ENCODE results near the gene CBARP.

CBARP gene

DNA sequence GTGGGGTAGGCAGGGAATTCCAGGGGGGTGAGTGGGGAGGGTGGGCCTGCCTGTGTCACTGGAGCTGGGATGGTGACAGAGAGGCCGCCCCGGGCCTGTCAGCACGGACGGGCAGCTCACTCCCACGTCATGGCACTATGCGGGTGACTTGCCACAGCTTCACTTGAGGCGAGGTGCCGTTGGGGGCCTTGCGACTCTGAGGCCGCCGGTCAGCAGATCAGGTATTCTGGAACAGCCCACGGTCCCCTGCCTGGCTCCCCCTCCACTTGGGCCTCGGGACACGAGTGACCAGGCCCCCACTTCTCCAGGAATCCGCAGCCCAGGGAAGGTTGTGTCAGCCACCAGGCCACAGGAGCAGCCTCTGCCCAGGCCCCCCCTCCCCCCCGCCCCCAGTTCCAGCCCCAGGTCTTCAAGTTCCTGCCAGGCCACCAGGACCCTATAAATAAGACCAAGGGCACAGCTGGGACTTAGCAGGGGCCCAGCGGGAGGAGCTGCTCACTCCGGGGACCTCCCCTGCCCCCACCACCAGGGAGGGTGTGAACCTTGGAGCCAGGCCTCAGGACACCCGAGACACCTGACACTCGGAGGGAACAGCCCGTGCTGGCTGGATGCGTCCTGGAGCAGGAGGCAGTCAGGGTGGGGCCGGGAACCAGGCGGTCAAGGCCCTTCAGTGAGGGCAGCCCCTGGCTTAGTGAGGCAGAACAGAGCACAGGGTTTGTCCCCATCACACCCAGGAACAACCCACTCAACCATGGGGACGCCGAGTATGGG lies 7.9 kb upstream of the CBARP start:
- DNase-seq (ENCODE audit: low read depth): no peak
- TF ChIP-seq, protein P1, sequence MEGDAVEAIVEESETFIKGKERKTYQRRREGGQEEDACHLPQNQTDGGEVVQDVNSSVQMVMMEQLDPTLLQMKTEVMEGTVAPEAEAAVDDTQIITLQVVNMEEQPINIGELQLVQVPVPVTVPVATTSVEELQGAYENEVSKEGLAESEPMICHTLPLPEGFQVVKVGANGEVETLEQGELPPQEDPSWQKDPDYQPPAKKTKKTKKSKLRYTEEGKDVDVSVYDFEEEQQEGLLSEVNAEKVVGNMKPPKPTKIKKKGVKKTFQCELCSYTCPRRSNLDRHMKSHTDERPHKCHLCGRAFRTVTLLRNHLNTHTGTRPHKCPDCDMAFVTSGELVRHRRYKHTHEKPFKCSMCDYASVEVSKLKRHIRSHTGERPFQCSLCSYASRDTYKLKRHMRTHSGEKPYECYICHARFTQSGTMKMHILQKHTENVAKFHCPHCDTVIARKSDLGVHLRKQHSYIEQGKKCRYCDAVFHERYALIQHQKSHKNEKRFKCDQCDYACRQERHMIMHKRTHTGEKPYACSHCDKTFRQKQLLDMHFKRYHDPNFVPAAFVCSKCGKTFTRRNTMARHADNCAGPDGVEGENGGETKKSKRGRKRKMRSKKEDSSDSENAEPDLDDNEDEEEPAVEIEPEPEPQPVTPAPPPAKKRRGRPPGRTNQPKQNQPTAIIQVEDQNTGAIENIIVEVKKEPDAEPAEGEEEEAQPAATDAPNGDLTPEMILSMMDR (conservative IDR thresholded peaks at IDR 0.05; ENCODE audit: control insufficient read depth, insufficient read depth, low read depth, low read length): no peak
- no peak overlapping the region for H3K4me3 ChIP-seq (ENCODE audit: control insufficient read depth, low read depth, low read length)

DNA sequence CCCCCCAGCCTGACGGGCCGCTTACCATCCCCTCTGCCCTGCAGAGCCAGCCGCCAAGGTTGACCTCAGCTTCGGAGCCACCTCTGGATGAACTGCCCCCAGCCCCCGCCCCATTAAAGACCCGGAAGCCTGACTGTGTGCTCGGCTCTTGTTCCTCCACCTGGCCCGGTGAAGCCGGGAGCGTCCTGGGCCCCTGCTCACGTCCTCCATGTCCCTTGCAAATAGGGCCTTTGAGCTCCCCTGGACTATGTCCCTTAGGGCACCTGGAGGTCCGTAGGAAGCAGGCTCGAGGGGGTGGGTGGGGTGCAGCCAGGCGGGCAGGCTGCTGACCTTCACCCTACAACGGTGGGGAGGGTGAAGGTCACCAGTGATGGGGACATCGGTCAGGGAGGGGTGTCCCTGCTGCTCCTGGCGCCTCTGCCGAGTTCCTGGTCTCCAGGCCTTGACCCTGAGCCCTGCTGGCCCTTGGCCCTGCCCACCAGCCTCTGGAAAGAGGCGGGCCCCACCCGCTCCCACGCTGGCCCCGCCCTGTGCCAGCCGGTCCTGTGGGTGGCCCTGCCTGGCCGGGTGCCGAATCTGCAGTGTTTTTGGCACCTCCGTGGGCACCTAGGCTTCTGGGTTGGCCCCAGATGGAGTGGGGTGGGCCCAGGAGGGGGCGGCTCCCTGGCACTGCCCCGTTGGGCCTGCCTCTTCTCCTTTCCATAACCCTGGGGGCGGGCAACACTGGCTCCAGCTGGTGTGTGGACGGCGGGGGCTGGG lies 7.1 kb upstream of the CBARP start:
- TF ChIP-seq, protein P1 (conservative IDR thresholded peaks at IDR 0.05; ENCODE audit: control insufficient read depth, insufficient read depth, low read depth, low read length): no peak
- no peak for DNase-seq (ENCODE audit: low read depth)
- H3K4me3 ChIP-seq (ENCODE audit: control insufficient read depth, low read depth, low read length): peak overlapping the region; percentile 4

DNA sequence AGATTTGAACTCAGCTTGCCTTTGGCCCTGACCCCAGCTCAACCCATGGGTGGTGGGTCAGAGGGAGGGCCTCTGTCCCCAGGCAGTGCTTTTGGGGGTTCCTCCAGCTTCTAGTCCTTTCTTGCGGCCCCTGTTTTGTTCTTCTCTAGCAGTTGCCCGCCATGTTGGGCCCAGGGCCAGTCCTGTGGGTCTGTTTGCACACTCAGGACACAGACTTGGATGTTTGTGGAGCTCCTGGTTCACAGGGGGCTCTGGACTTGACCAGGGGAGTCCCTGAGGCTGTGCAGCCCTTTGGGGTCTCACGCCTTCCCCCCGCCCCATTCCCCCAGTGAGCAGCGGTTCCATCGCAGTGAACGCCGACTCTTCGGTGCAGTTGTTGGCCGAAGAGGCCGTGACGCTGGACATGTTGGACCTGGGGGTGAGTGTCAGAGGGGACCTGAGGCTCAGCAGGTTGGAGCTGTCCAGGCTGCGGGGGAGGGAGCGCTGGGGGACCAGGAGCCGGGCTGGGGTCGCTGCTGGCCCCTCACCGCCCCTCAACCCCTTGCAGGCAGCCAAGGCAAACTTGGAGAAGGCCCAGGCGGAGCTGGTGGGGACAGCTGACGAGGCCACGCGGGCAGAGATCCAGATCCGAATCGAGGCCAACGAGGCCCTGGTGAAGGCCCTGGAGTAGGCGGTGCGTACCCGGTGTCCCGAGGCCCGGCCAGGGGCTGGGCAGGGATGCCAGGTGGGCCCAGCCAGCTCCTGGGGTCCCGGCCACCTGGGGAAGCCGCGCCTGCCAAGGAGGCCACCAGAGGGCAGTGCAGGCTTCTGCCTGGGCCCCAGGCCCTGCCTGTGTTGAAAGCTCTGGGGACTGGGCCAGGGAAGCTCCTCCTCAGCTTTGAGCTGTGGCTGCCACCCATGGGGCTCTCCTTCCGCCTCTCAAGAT lies 6.2 kb upstream of the CBARP start:
- DNase-seq (ENCODE audit: low read depth): peak; percentile 83
- TF ChIP-seq, protein P1 (conservative IDR thresholded peaks at IDR 0.05; ENCODE audit: control insufficient read depth, insufficient read depth, low read depth, low read length): peak; percentile 74
- peak overlapping the region; percentile 4 for H3K4me3 ChIP-seq (ENCODE audit: control insufficient read depth, low read depth, low read length)

DNA sequence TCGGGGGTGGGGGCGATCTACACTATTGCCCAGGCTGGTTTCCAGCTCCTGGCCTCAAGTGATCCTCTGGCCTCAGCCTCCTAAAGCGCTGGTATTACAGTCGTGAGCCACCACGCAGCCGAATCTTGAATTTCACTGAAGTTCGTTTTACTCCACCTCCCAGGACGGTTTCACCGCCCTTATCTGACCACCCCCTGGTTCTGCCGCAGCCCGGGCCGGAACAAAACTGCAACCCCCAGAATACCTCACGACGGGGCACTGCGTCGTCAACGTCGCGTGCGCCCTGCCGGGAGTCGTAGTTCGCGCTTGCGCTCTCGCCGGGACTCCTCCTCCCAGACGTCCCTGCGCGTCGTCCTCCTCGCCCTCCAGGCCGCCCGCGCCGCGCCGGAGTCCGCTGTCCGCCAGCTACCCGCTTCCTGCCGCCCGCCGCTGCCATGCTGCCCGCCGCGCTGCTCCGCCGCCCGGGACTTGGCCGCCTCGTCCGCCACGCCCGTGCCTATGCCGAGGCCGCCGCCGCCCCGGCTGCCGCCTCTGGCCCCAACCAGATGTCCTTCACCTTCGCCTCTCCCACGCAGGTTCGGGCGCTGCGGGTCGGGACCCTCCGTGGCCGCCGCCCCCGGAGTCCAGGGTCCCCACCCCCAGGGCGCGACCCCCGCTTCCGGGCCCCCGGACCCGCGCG lies 3.8 kb upstream of the CBARP start, which contains the start of gene ATP5F1D:
TSS of gene ATP5F1D (plus strand) at position 335 of the 679 bp plus-strand sequence. CDS start at position 435, 100 bp downstream.
- peak; percentile 95 for DNase-seq (ENCODE audit: low read depth)
- TF ChIP-seq, protein P1 (conservative IDR thresholded peaks at IDR 0.05; ENCODE audit: control insufficient read depth, insufficient read depth, low read depth, low read length): no peak

DNA sequence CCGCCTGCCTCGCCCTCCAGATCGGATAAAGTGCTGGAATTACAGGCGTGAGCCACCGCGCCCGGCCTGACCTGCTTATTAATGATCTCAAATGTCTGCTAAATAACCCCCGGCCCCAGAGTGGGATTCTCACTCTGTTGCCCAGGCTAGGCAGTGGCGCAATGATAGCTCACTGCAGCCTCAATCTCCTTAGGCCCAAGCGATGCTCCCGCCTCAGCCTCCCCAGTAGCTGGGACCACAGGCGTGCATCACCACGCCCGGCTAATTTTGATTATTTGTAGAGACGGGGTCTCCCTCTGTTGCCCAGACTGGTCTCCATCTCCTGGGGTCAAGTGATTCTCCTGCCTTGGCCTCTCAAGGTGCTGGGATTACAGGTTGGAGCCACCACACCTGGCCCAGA lies 3.1 kb upstream of the CBARP start:
- no peak overlapping the region for H3K4me3 ChIP-seq (ENCODE audit: control insufficient read depth, low read depth, low read length)
- TF ChIP-seq, protein P1 (conservative IDR thresholded peaks at IDR 0.05; ENCODE audit: control insufficient read depth, insufficient read depth, low read depth, low read length): no peak
- DNase-seq (ENCODE audit: low read depth): no peak

More for the DNA sequence above, 3.8 kb upstream of the CBARP start, which contains the start of gene ATP5F1D:
- H3K4me3 ChIP-seq (ENCODE audit: control insufficient read depth, low read depth, low read length): peak within 1 kb of the TSS; percentile 74

All from fibroblast of mammary gland (primary cell).